ENCODE results near the gene ATL3. TPM values are rescaled to one million over a fixed set of nuclear protein-coding genes. Genes with fewer than 3 reads are reported as not detected.

The ATL3 gene
- total and polyA plus RNA-seq, 2 of the 13 experiments (the other 11 are each of a cell fraction or from before 2014, with no cell fraction given), result not detected

DNA sequence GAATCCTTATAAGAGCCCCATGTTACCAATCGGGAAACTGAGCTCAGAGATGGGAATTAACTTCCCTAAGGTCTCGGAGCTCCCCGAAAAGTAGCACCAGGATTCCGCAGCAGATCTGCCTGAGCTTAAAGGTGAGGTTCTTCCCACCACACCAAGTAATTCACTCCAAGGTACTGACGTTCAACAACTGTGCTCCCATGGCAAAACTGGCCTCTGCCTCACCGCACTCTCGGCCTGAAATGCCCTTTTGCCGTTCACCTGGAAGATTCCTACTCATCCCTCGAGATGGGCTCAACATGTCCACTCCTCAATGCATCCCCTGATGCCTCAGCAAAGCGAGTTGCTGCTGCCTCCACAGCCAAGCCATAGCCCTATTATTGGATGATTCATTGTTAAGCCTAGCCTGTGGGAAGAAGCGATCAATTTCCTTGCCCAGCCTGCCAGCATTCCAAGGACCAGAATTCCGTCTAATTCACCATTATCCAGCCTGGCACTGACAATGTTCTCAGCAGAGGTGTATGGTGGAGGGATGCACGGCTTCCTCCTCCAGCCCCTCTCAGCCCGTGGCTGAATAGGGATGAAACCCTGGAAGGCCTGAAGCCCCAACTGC lies 61.1 kb downstream of the ATL3 start:
- WGBS (ENCODE audit: low lambda C conversion rate), result 66% methylated on average over 14 of the region's 14 CpGs
- no peaks in the 10 kb centered on the region for H3K27me3 ChIP-seq (ENCODE audit: control insufficient read depth in 1 of 2, insufficient read depth in 2 of 2, low read length in 2 of 2)
- H3K79me2 ChIP-seq (ENCODE audit: insufficient read depth, low read length), result no peaks in the 10 kb centered on the region
- H3K4me1 ChIP-seq (ENCODE audit: insufficient read depth, low read length), result peaks cover 35% of the 10 kb centered on the region
- H3K4me3 ChIP-seq (replicated peaks in 1 of 3; ENCODE audit: insufficient read depth in 1 of 3, low read depth in 2 of 3, low read length in 3 of 3), result no peak overlapping the region
- TF ChIP-seq ZBTB20 (CRISPR knock-in tag; IDR thresholded peaks at IDR 0.05; ENCODE audit: borderline replicate concordance, low read depth) (no peak), ZBTB38 (CRISPR knock-in tag; IDR thresholded peaks at IDR 0.05) (peak; percentile 50; the same call in 1 of the 2 replicates)
- no peaks in the 10 kb centered on the region for H4K20me1 ChIP-seq (ENCODE audit: insufficient read depth, low read length)
- no peaks in the 10 kb centered on the region for H3K36me3 ChIP-seq (replicated peaks in 1 of 2; ENCODE audit: control insufficient read depth in 1 of 2, insufficient read depth in 2 of 2, low read length in 2 of 2)
- CTCF ChIA-PET (ENCODE audit: low intra/inter-chr PET ratio, low total read pairs), result no interaction called here
- FAIRE-seq, result no peak
- in situ Hi-C loops (cut with HindIII; ENCODE audit: extremely low pct_ligation_motif_present, low pct_unique_long_range_greater_than_20kb), result no loop called here
- H3K27ac ChIP-seq (ENCODE audit: extremely low read length, insufficient read depth, low read length), result no peak overlapping the region
- intact Hi-C loops (cut with micrococcal nuclease; ENCODE audit: unreplicated experiment), result no loop called here
- H3K9me3 ChIP-seq (ENCODE audit: low read length), result no peaks in the 10 kb centered on the region
- 0 out of 2 replicates have a peak overlapping the region, but pooled peaks have one; percentile 20 for H3K9ac ChIP-seq (ENCODE audit: insufficient read depth, low read depth, low read length)
- POLR2A ChIA-PET, result no interaction called here
- H3K4me2 ChIP-seq (ENCODE audit: low read depth, low read length), result peak overlapping the region; percentile 60
- no peak for DNase-seq (ENCODE audit: low spot score)
- no TSS peak for BruUV-seq (replicated peaks)
- H2AFZ ChIP-seq (ENCODE audit: low read length), result no peak overlapping the region
- no peak for ATAC-seq

DNA sequence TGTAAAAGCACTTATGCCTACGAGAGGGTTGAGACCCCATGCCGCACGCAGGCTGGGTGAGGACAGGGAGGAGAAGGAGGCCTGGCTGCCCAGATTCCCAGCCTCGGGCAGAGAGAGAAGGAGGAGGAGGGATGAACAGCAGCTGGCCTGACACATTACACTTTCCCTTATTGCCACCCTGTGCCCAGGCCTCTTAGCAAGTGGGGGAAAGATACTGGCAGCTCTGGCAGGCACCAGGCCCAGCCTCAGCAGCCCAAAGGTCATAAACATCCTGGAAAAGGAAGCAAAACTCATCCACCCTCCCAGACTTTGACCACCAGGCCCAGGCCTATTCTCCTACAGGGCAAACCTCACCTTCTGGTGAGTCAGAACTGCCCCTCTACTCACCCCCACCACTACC lies 61.6 kb downstream of the ATL3 start:
- peak overlapping the region; percentile 60 for H3K4me2 ChIP-seq (ENCODE audit: low read depth, low read length)
- DNase-seq (ENCODE audit: low spot score) (no peak), FAIRE-seq (no peak), ATAC-seq (peak; percentile 72)
- peak overlapping the region in 1 of 3 experiments; percentile 35; a peak in 1 of 6 replicates for H3K4me3 ChIP-seq (replicated peaks in 1 of 3; ENCODE audit: insufficient read depth in 1 of 3, low read depth in 2 of 3, low read length in 3 of 3)
- H3K9me3 ChIP-seq (ENCODE audit: low read length), result no peaks in the 10 kb centered on the region
- 79% methylated on average over 3 of the region's 4 CpGs for WGBS (ENCODE audit: low lambda C conversion rate)
- no peaks in the 10 kb centered on the region for H3K79me2 ChIP-seq (ENCODE audit: insufficient read depth, low read length)
- ChIA-PET CTCF (ENCODE audit: low intra/inter-chr PET ratio, low total read pairs) (no interaction called here), POLR2A (no interaction called here)
- H2AFZ ChIP-seq (ENCODE audit: low read length), result no peak overlapping the region
- H3K4me1 ChIP-seq (ENCODE audit: insufficient read depth, low read length), result peaks cover 35% of the 10 kb centered on the region
- no peaks in the 10 kb centered on the region for H3K27me3 ChIP-seq (ENCODE audit: control insufficient read depth in 1 of 2, insufficient read depth in 2 of 2, low read length in 2 of 2)
- H3K9ac ChIP-seq (ENCODE audit: insufficient read depth, low read depth, low read length), result peak overlapping the region; percentile 20; the same call in 1 of the 2 replicates
- H3K36me3 ChIP-seq (replicated peaks in 1 of 2; ENCODE audit: control insufficient read depth in 1 of 2, insufficient read depth in 2 of 2, low read length in 2 of 2), result no peaks in the 10 kb centered on the region
- no TSS peak for BruUV-seq (replicated peaks)
- no peak overlapping the region for H3K27ac ChIP-seq (ENCODE audit: extremely low read length, insufficient read depth, low read length)
- in situ Hi-C loops (cut with HindIII; ENCODE audit: extremely low pct_ligation_motif_present, low pct_unique_long_range_greater_than_20kb) (no loop called here), intact Hi-C loops (cut with micrococcal nuclease; ENCODE audit: unreplicated experiment) (no loop called here)
- no peaks in the 10 kb centered on the region for H4K20me1 ChIP-seq (ENCODE audit: insufficient read depth, low read length)
- peak; percentile 53 for TF ChIP-seq HNF4G (IDR thresholded peaks at IDR 0.05; ENCODE audit: borderline replicate concordance, low read depth, low read length)
- no peak for TF ChIP-seq HNF4G (CRISPR knock-in tag; IDR thresholded peaks at IDR 0.05; ENCODE audit: borderline replicate concordance, low read depth)
- no peak for TF ChIP-seq TEAD2 (CRISPR knock-in tag; IDR thresholded peaks at IDR 0.05)
- TF ChIP-seq HNF4A (CRISPR knock-in tag; IDR thresholded peaks at IDR 0.05), result peak; percentile 43; the same call in 1 of the 2 replicates
- 0 out of 2 replicates have a peak, but pooled peaks have one; percentile 44 for TF ChIP-seq ZNF501 (CRISPR knock-in tag; IDR thresholded peaks at IDR 0.05)
- TF ChIP-seq ONECUT2 (CRISPR knock-in tag; IDR thresholded peaks at IDR 0.05), result no peak
- TF ChIP-seq, protein P1, sequence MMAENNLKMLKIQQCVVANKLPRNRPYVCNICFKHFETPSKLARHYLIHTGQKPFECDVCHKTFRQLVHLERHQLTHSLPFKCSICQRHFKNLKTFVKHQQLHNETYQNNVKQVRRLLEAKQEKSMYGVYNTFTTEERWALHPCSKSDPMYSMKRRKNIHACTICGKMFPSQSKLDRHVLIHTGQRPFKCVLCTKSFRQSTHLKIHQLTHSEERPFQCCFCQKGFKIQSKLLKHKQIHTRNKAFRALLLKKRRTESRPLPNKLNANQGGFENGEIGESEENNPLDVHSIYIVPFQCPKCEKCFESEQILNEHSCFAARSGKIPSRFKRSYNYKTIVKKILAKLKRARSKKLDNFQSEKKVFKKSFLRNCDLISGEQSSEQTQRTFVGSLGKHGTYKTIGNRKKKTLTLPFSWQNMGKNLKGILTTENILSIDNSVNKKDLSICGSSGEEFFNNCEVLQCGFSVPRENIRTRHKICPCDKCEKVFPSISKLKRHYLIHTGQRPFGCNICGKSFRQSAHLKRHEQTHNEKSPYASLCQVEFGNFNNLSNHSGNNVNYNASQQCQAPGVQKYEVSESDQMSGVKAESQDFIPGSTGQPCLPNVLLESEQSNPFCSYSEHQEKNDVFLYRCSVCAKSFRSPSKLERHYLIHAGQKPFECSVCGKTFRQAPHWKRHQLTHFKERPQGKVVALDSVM (CRISPR knock-in tag; IDR thresholded peaks at IDR 0.05), result no peak
- 0 out of 2 replicates have a peak, but pooled peaks have one; percentile 28 for TF ChIP-seq ZNF430 (CRISPR knock-in tag; IDR thresholded peaks at IDR 0.05)
- TF ChIP-seq, protein P2, sequence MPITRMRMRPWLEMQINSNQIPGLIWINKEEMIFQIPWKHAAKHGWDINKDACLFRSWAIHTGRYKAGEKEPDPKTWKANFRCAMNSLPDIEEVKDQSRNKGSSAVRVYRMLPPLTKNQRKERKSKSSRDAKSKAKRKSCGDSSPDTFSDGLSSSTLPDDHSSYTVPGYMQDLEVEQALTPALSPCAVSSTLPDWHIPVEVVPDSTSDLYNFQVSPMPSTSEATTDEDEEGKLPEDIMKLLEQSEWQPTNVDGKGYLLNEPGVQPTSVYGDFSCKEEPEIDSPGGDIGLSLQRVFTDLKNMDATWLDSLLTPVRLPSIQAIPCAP (CRISPR knock-in tag; IDR thresholded peaks at IDR 0.05; ENCODE audit: low read depth), result no peak
- peak; percentile 23 for TF ChIP-seq ASH2L (IDR thresholded peaks at IDR 0.05; ENCODE audit: insufficient read length, low read depth, low read length)

Data from HepG2 (cell line).